ENCODE data around the gene UNC93B1.
"Not testable (repeated sequence)": the region's sequence is repeated elsewhere in the genome, so short reads cannot be mapped to it uniquely, and the experiment has no call there.

Gene UNC93B1

GRCh38 chr11:68008381-68009337 is 4.8 kb upstream of the UNC93B1 start:
- no peak for DNase-seq

- DNase-seq: no peak
These were observed 3.8 kb upstream of the UNC93B1 start for GRCh38 chr11:68007498-68008380.

DNA sequence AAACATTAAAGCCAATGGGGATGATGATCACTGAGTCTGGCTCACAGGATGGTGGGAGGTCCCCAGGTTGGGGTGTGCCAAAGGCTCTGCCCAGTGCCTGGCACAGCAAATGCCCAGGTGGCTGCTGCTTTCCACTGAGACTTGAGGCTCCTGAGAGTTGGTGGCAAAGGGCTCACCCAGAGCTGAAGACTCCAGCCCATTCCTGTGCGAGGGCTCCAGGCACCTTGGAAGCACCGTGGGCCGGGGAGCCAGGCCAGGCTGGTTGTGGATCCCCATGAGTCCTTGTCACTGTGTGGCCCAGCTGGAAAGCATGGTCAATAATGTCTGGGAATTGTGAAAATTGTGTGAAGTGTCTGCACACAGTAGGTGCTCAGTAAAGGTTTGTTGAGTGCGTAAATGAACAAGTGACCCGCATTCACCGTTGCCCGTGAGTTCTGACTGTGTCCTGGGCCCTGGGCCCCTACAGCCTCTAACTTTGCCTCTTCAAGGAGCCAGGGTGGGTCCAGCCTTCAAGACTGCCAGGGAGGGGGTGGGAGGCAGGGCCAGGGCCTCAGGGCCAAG is 2.8 kb upstream of the UNC93B1 start:
- no peak for DNase-seq

GRCh38 chr11:68004551-68005335 is 846 bp upstream of the UNC93B1 start:
- DNase-seq: no peak

GRCh38 chr11:68002938-68003845 is 705 bp downstream of the UNC93B1 start:
- peak; percentile 37 for DNase-seq

DNA sequence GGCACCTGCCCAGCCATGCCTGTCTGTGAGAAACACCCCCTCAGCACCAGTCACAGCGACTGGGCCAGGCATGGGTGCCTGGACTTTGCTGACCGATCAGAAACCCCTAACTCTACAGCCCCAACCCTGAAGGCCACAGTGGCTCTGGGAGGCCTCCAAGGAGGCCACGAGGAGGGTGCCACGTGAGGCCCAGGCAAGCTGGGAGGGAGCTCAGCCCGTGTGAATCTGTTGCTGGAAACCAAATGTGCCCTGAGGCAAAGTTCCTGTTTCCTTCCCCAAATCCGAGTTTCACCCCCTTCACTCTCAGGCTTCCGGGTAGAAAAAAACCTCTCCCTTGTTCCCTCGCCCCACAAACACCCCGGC is 1.3 kb downstream of the UNC93B1 start:
- no peak for DNase-seq

DNA sequence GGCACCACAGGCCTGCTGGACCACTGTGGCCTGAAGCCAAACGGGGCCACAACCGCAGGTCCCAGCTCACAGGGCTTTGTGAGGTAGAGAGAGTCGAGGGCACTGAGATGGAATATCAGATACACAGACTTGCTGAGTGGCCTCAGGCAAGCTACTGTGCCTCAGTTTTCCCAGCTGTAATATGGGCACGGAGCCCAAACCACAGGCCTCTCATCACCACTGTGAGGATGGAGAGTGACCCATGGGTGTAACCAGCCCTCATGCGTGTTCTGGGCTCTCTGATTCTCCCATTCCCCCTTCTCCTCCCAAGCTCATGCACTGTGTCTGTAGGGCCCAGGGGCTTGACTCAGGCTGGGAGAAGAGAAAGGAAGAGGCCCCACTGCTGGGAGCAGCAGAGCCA is 4.2 kb downstream of the UNC93B1 start:
- DNase-seq: no peak

- no peak for DNase-seq
These were observed 4.7 kb downstream of the UNC93B1 start for GRCh38 chr11:67999201-67999629.

DNA sequence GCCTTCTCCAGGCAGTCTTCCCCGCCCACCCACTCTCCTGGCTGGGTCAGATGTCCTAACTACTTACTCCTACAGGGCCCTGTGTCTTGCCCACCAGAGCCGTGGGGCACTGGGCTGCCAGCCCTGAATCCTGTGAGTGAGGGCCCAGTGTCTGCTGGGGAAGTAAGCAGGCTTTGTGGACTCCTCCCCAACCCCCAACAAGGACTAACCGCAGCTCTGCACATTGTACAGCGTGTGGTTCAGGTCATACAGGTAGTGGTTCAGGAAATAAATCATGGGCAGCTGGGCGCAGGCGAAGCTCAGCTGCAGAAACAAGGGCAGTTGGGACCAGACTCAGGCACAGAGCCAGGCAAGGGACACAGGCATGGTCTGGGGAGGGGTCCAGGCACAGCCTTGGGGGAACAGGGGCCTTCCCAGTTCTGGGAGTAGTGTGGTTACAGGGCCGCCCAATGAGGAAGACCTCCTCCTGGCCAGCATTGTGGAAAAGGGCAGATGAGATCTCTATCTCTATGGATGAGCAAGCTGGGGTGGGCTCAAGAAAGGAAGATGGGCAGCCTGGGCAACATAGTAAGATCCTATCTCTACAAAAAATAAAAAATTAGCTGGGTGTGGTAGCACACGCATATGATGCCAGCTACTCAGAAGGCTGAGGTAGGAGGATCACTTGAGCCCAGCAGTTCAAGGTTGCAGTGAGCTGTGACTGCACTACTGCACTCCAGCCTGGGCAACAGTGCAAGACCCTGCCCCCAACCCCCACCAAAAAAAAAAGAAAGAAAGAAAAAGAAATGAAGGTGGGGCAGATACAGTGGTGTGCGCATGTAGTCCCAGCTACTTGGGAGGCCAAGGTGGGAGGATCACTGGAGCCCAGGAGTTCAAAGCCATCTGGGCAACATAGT is 5.5 kb downstream of the UNC93B1 start:
- no peak for DNase-seq

- DNase-seq: no peak
These were observed 6.4 kb downstream of the UNC93B1 start for GRCh38 chr11:67997475-67997921.

- peak; percentile 19 for DNase-seq
These were observed 7.0 kb downstream of the UNC93B1 start for GRCh38 chr11:67996622-67997474.

GRCh38 chr11:67996051-67996450 is 7.8 kb downstream of the UNC93B1 start:
- no peak for DNase-seq

DNA sequence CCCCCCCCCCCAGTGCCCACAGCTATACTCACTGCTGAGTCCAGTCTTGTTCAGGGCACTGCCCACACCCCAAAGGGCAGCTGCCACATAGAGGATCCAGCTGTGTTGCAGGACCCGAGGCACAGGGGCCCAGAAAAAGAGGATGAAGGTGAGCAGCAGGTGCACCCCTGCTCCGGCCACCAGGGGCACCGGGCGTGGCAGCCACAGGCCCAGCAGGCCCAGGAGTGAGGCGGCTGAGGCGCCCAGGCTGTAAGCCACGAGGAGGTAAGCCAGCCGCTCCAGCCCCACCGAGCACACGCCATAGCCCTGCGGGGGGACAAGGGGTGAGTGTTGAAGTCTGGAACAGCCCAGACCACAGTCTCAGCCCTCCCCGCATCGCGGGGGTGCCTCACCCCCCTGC is 8.3 kb downstream of the UNC93B1 start:
- DNase-seq: not testable (repeated sequence)

DNA sequence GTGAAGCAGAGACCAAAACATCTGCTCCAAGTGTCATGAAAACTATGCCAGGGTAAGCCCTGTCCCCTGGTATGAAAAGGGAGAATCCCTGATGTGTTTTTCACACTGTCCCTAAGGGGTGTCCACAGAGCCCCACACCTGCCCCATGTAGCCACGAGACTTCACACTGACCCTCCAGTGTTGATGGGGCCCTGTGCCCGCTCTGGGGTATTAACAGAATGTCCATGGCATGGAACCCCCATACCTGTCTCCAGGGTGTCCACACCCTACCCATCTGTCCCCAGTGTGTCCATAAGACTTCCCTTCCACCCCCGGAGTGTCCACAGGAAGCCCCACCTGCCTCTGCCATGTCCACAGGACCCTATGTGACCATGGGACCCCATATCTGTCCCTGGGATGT is 8.8 kb downstream of the UNC93B1 start:
- DNase-seq: not testable (repeated sequence)

- DNase-seq: not testable (repeated sequence)
These were observed 9.5 kb downstream of the UNC93B1 start for GRCh38 chr11:67994387-67994786.

DNA sequence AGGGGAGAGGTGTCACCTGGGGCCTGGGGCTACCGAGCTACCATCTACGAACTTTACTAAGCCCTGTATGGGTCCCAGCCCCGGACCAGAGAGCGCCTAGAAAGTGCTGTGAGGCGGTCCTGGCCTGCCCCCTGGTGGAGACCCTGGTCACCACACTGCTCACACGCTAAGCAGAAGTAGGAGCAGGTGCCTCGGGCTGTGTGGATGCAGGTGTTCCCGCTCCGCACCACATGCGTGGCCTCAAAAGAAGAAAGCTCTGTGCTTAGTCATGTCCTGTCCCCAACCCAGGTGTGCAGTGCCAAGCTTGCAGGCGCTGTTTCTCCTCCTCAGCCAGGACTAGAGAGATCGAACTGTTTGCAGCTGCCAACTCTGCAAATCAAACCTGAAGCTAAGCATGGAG is 10.1 kb downstream of the UNC93B1 start:
- not testable (repeated sequence) for DNase-seq

GRCh38 chr11:67991347-67992121 is 12.4 kb downstream of the UNC93B1 start:
- DNase-seq: not testable (repeated sequence)

Measured in effector CD8-positive, alpha-beta T cell (primary cell).